ENCODE results near the gene PBX4. TPM values are rescaled to one million over a fixed set of nuclear protein-coding genes. Genes with fewer than 3 reads are reported as not detected.

PBX4 gene
- total RNA-seq, 6 experiments from 2014 or later: 0.23 to 0.40 (median 0.30) TPM; not detected in 1

GRCh38 chr19:19538061-19538784 lies 80.3 kb downstream of the PBX4 start, which contains the start of gene CILP2:
TSS of gene CILP2 (plus strand) at chr19:19538265. CDS start at chr19:19538350, 85 bp downstream.
- H3K36me3 Mint-ChIP-seq (ENCODE audit: low read depth): no peaks in the 10 kb centered on the region
- H3K27ac Mint-ChIP-seq: no peak within 1 kb of the TSS
- TF ChIP-seq CTCF (IDR thresholded peaks at IDR 0.05): no peak
- DNase-seq: no peak
- H3K4me1 Mint-ChIP-seq (ENCODE audit: low read depth): no peaks in the 10 kb centered on the region
- H3K27me3 Mint-ChIP-seq (ENCODE audit: insufficient read depth): peaks cover 11% of the 10 kb centered on the region
- H3K9me3 Mint-ChIP-seq: no peaks in the 10 kb centered on the region
- H3K4me3 Mint-ChIP-seq: no peak within 1 kb of the TSS

GRCh38 chr19:19537075-19538048 lies 81.1 kb downstream of the PBX4 start:
- Mint-ChIP-seq H3K27me3 (ENCODE audit: insufficient read depth) (peaks cover 11% of the 10 kb centered on the region), H3K9me3 (no peaks in the 10 kb centered on the region), H3K36me3 (ENCODE audit: low read depth) (no peaks in the 10 kb centered on the region), H3K27ac (no peak overlapping the region), H3K4me3 (no peak overlapping the region), H3K4me1 (ENCODE audit: low read depth) (no peaks in the 10 kb centered on the region)
- no peak for TF ChIP-seq CTCF (IDR thresholded peaks at IDR 0.05)
- no peak for DNase-seq

- no peak for TF ChIP-seq CTCF (IDR thresholded peaks at IDR 0.05)
- Mint-ChIP-seq H3K27me3 (ENCODE audit: insufficient read depth) (peaks cover 13% of the 10 kb centered on the region), H3K9me3 (no peaks in the 10 kb centered on the region), H3K36me3 (ENCODE audit: low read depth) (no peaks in the 10 kb centered on the region), H3K27ac (no peak overlapping the region), H3K4me3 (no peak overlapping the region), H3K4me1 (ENCODE audit: low read depth) (peaks cover 12% of the 10 kb centered on the region; the same call in 1 of the 2 replicates)
- no peak for DNase-seq
Observed at GRCh38 chr19:19535311-19536191, 82.9 kb downstream of the PBX4 start.

GRCh38 chr19:19534556-19535265 lies 83.8 kb downstream of the PBX4 start:
- Mint-ChIP-seq H3K4me3 (no peak overlapping the region; the same call in 1 of the 2 replicates), H3K27ac (no peak overlapping the region; the same call in 1 of the 2 replicates), H3K27me3 (ENCODE audit: insufficient read depth) (peaks cover 13% of the 10 kb centered on the region), H3K9me3 (no peaks in the 10 kb centered on the region), H3K36me3 (ENCODE audit: low read depth) (no peaks in the 10 kb centered on the region), H3K4me1 (ENCODE audit: low read depth) (peaks cover 17% of the 10 kb centered on the region)
- DNase-seq: no peak
- no peak for TF ChIP-seq CTCF (IDR thresholded peaks at IDR 0.05)
